ENCODE measurements around the gene PHF12. TPM values are rescaled to one million over a fixed set of nuclear protein-coding genes. Genes with fewer than 3 reads are reported as not detected.

The PHF12 gene
- total and polyA plus RNA-seq, 10 of the 15 experiments (the other 5 are each of a cell fraction or from before 2014, with no cell fraction given) = 1.3 to 43.9 (median 19.2) TPM

DNA sequence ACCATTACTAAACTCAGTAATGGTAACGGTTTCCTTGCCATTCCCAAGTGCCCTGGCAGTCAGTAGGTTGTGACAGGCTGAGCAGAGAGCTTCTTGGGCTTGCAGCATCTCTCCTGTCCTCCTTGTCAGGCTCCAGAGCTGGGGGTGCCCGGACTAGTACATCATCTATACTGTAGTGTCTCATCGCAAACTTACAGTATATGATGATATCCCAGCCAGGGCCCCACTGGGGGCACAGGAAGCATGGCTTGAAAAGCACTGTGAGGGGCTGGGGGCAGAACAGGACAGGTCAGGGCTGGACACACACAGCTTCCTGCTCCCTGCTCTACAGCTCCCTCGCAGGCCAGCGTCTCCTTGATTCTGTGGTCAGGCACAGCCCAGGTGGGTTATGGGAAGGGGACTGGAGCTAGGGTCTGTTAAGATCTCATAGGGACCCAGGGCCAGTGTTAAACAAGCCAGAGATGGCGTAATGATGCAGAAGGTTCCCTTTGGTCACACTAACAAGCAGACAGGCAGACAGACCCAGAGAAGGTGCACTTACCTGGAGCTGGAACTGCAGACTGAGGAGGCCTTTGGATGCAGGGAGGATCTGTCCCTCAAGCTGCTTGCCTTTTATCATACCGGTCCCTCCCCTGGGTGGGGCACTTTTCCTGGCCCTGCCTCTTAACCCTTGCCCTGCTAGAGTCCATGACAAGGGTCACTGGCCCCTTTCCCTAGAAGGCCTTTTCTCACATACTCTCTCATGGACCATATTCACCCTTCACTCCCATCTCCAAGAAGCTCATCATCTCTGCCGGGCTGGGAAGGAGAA lies 89.7 kb downstream of the PHF12 start:
- Histone ChIP-seq H2AFZ (ENCODE audit: control insufficient read depth, low read depth, low read length) (no peak overlapping the region), H3K4me1 (ENCODE audit: control insufficient read depth, insufficient read depth, low read length) (peaks cover 14% of the 10 kb centered on the region), H3K4me3 (no peak overlapping the region), H3K9me3 (replicated peaks; ENCODE audit: control insufficient read depth, insufficient read depth, low read length) (no peaks in the 10 kb centered on the region), H4K20me1 (ENCODE audit: control insufficient read depth, insufficient read depth) (no peaks in the 10 kb centered on the region), H3K4me2 (ENCODE audit: control insufficient read depth, insufficient read depth) (no peak overlapping the region), H3K36me3 (ENCODE audit: control insufficient read depth in 2 of 2, insufficient read depth in 2 of 2, low read length in 1 of 2) (peaks cover 10 to 16% of the 10 kb centered on the region in 2 experiments; a peak in 3 of 4 replicates), H3K27ac (ENCODE audit: control insufficient read depth, insufficient read depth) (no peak overlapping the region), H3K79me2 (ENCODE audit: control insufficient read depth, insufficient read depth, low read length) (no peaks in the 10 kb centered on the region), H3K9ac (ENCODE audit: control insufficient read depth, insufficient read depth, low read length) (no peak overlapping the region), H3K27me3 (replicated peaks in 1 of 2; ENCODE audit: control insufficient read depth in 2 of 2, insufficient read depth in 2 of 2, low read length in 1 of 2) (no peaks in the 10 kb centered on the region)
- ChIA-PET POLR2A (interaction anchor here (0.5 to 1.2 kb wide), 3 partner anchors 37 to 53 kb away, joined by 5 to 7 read pairs (median 6); no protein-coding TSS in a partner anchor), CTCF (interaction anchor here (0.7 to 0.8 kb wide), 2 partner anchors 34 to 39 kb away, joined by 3 read pairs; no protein-coding TSS in a partner anchor), SMC1A (ENCODE audit: uncharacterized antibody, unreplicated experiment) (interaction anchor here (0.7 to 1.7 kb wide), 3 partner anchors 10 to 98 kb away, joined by 3 to 5 read pairs (median 4); no protein-coding TSS in a partner anchor), RAD21 (ENCODE audit: unreplicated experiment) (interaction anchor here (0.6 to 1.1 kb wide), 2 partner anchors 31 to 107 kb away, joined by 4 read pairs; no protein-coding TSS in a partner anchor)
- intact Hi-C loops (cut with micrococcal nuclease; ENCODE audit: unreplicated experiment) = no loop called here
- 77% methylated on average over 8 of the region's 8 CpGs for WGBS (ENCODE audit: insufficient coverage, insufficient replicate concordance, low lambda C conversion rate, missing lambda C conversion rate)
- FAIRE-seq = no peak
- no TSS peak for BruUV-seq (replicated peaks)
- TF ChIP-seq, protein P1, sequence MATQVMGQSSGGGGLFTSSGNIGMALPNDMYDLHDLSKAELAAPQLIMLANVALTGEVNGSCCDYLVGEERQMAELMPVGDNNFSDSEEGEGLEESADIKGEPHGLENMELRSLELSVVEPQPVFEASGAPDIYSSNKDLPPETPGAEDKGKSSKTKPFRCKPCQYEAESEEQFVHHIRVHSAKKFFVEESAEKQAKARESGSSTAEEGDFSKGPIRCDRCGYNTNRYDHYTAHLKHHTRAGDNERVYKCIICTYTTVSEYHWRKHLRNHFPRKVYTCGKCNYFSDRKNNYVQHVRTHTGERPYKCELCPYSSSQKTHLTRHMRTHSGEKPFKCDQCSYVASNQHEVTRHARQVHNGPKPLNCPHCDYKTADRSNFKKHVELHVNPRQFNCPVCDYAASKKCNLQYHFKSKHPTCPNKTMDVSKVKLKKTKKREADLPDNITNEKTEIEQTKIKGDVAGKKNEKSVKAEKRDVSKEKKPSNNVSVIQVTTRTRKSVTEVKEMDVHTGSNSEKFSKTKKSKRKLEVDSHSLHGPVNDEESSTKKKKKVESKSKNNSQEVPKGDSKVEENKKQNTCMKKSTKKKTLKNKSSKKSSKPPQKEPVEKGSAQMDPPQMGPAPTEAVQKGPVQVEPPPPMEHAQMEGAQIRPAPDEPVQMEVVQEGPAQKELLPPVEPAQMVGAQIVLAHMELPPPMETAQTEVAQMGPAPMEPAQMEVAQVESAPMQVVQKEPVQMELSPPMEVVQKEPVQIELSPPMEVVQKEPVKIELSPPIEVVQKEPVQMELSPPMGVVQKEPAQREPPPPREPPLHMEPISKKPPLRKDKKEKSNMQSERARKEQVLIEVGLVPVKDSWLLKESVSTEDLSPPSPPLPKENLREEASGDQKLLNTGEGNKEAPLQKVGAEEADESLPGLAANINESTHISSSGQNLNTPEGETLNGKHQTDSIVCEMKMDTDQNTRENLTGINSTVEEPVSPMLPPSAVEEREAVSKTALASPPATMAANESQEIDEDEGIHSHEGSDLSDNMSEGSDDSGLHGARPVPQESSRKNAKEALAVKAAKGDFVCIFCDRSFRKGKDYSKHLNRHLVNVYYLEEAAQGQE (IDR thresholded peaks at IDR 0.05; ENCODE audit: low read depth, low read length) = no peak
- in situ Hi-C loops (cut with MboI) = no loop called here
- DNase-seq (ENCODE audit: low read depth, low spot score) = no peak
- no peak for ATAC-seq

All from GM12878 (cell line).